IPS DF 19.7 (cell line): ENCODE data around the gene GCN1.
A peak's percentile ranks its signal among the peaks of the same experiment; 100 is the strongest.
"Not testable (repeated sequence)": the region's sequence is repeated elsewhere in the genome, so short reads cannot be mapped to it uniquely, and the experiment has no call there.

Source experiments
- DNase-seq: peaks from one replicate; pipeline ENCODE4 v3.0.0-alpha.2; 2013; ENCODE audit warnings: low read depth, low spot score

Gene GCN1

DNA sequence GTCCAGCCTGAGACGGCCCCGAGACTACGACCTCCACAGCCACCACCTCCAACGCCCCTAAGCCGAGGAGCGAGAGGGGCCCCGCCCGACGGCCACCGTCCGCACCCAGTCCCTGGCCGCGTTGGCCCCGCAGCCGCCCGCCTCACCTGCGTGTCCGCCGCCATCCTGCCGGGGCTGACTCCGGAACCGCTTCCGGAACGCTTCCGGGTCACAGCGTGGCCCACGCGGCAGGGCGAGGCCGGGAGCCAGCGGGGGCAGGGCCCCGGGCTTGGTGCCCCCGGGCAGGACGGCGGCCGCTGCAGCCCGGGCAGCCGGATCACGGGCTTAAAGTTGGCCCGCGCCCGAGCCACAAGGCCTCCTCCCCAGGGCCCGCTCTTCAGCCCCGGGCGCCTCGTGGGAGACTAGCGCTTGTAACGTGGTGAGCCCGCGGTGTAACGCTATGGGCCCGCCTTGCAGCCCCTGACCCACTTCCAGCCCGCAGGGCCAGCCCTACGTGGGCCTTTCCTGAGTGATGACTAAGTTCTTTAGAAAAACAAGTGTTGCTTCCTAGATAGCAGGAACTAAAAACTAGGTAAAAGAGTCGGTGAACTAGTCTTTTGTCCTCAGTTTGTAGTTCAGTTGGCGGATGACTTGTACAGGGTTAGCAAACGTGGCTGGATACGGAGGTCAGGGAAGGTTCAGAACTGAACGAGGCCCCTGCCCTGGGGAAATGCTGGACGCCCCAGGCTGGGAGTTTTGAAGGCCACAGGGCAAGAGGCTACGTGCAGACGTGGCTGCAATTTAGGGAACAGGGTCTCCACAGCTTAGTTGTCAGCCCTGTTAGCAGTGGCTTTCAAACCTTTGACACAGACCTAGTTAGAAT is at the start of gene GCN1:
Gene GCN1, minus strand, starts transcription at position 182 of the 862 bp plus-strand sequence. Its CDS starts 18 bp downstream, at position 164.
- no peak for DNase-seq

DNA sequence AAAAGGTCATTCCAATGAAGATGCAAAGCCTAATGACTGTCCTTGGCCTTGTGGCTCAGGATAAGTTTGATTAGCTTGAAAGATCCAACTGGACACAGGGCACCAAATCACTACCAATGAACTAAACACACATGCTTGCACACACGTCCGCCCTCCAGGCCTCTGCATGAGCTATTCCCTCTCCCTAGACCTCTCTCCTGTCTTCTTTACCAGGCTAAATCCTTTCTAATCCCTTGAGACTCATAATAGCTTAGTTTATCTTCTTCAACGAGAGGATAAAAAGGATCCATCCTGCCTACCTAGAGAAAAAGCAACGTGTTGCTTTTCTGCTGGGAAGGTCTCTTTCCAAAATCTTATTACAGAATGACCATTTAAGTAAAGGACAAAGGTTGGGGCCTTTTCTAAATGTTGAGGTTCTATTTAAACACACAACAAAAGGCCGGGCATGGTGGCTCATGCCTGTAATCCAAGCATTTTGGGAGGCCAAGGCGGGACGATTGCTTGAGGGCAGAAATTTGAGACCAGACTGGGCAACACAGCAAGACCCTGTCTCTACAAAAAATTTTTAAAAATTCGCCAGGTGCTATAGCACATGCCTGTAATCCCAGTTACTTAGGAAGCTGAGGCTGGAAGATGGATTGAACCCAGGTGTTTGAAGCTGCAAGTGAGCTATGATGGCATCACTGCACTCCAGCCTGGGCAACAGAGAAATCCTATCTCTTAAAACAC is 48.6 kb upstream of the GCN1 start:
- DNase-seq = no peak

DNA sequence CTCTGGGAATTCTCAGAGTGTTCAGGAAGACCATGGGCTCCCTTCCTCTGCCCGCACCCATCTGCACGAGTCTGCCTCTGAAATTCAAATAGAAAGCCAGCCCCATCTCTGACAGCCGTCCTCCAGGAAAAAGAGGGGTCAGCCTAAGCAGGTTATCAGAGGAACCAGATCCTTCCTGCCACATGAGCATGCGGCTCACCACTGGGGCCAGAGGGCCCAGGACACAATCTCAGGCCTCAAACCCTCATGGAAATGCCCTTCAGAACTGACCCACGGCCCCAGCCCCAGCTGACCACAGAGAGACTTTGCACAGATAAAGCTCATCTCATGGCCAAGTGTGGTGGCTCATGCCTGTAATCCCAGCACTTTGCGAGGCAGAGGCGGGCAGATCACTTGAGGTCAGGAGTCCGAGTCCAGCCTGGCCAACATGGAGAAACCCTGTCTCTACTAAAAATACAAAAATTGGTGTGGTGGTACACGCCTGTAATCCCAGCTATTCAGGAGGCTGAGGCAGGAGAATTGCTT is 47.8 kb upstream of the GCN1 start:
- no peak for DNase-seq

DNA sequence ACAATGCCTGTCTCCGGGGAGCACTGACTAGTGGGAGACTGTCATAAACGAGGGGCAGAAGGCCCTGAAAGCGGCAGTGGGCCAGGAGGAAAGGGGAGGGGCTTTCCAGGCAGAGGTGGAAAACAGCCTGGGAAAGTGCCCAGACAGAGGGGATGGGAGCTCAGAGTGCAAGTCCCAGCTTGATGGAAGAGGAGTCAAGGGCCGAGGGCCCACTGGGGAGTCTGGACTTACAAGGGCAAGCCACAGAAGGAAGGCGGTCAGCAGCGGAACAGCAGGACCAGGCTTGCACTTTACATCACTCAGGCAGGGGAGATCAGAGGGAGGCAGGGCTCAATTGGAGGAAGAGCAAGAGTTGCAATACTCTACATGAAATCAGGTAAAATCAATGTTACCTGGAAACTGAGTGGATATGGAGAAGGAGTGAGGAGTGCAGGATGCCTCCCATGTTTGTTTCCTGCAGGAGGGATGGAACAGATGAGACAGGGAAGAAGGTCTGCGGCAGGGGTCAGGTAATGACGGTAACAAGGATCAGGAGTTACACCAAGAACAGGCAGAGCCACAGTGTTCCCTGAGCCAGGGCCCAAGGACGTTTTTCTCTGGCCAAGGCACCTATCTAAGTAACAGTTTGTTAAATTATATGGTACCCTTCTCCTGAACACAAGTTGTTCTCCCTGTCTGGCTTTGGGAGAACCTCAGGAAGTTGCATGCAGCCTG is 47.2 kb upstream of the GCN1 start:
- no peak for DNase-seq

GRCh38 chr12:120240495-120240833 is 45.9 kb upstream of the GCN1 start:
- no peak for DNase-seq

GRCh38 chr12:120239776-120240494 is 45.4 kb upstream of the GCN1 start:
- DNase-seq = no peak

GRCh38 chr12:120238839-120239445 is 44.4 kb upstream of the GCN1 start:
- DNase-seq = no peak

DNA sequence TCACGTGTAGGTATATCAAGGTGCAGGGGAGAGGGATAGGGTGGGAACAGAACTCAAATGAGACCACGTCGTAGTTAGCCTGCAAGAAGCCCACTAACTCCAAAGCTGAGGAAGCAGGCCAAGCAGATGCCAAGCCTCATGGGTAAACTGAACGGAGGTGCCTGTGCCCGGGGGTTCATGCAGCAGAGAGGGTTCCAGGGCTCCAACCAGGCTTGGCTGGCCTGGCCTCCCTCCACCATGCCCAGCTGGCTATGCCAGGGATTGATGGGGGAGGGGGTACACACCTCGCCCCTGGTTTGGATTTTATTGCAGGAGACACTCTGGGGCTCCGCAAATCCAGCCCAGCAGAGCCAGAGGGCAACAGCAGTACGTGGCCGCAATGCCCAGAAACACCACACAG is 43.7 kb upstream of the GCN1 start:
- DNase-seq = no peak

DNA sequence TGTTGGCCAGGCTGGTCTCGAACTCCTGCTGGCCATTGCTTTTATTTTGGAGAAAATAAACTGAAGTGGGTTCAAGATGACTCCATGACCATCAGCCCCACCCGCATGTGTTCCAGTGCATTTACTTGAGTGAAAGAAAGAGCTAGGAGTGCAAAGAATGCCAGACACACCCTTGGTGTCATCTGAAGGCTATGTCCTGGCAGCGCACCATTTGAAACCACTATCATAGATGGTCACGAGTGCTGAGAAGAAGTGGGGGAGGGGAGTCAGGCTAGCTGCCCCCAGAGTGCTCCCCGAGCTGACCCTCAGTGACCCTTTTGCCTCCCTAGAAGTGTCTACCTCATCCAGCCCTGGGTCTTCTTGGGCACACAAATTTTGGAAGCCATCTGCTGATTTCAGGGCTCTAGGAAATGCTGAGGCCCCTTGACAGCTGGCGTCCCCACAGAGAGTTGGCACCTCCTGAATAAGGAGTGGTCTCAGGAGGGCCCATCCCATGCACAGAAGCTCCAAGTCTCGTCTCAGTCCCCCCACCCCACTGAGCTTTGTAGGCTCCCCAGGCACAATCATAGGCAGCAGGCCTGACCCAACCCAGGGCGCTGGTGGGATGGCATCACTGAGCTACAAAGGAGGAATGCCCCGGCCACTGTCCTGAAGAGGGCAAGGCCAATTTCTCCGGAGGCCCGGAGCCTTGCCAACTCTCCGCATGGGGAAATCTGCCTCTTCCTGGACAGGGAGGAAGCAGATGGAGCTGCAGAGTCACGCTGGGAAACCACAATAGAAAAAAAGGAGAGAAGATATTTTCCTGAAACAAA is 43.1 kb upstream of the GCN1 start:
- DNase-seq = no peak

DNA sequence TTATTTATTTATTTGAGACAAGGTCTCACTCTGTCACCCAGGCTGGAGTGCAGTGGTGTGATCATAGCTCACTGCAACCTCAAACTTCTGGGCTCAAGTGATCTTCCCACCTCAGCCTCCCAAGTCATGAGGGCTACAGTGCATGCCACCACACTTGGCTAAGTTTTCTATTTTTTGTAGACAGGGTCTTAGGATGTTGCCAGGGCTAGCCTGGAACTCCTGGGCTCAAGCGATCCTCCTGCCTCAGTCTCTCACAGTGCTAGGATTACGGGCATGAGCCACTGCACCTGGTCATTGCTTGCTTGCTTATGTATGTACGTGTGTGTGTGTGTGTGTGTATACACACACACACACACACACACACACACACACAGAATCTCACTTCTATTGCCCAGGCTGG is 42.3 kb upstream of the GCN1 start:
- not testable (repeated sequence) for DNase-seq

GRCh38 chr12:120235369-120236323 is 41.1 kb upstream of the GCN1 start:
- DNase-seq = no peak

- DNase-seq = no peak
These were observed 40.3 kb upstream of the GCN1 start for GRCh38 chr12:120234643-120235368.

GRCh38 chr12:120231316-120232011 is 36.9 kb upstream of the GCN1 start:
- peak; percentile 86 for DNase-seq

GRCh38 chr12:120230974-120231315 is 36.4 kb upstream of the GCN1 start:
- no peak for DNase-seq

- peak; percentile 98 for DNase-seq
These were observed 35.9 kb upstream of the GCN1 start for GRCh38 chr12:120230326-120230973.

DNA sequence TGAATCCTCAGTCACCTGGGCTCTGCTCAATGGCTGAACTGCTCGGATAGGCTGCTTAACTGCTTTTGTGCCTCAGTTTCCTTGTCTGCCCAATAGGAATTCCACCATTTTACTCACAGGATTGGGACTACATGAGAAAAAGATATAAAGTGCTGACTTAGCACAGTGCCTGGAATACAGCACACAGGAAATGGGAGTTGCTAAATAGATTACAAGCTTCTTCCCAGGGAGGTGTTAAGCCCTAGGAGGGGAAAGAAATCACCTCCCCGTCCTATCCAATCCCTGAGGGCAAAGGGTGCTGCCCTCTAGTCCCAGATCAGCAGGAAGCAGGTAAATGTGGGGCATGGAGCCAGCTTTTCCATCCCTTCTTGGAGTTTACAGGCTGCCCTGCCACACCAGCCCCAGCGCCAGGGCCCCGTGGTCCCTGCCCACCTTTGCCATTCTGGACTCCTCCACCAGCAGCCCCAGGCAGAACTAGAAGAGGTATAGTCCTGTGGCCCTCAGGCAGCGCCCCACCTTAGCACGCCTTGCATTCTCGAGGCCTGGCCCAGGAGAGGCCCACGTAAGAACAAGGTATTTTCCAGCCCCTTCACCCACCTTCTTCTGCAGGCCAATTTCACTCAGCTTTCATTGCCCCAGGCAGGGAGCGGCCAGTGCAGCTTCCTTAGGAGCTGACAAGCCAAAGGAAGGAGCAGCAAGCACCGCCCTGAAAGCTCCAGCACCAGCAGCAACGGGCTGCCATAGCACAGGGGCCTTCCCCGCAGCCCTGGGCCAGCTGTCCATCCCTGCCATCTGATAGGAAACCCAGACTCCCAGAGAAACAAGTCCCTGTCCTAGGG is 35.2 kb upstream of the GCN1 start:
- DNase-seq = no peak
